ENCODE data around the gene GEN1.

- TF ChIP-seq CTCF (IDR thresholded peaks at IDR 0.05): no peak
- TF ChIP-seq POLR2A (IDR thresholded peaks at IDR 0.05): no peak
These were observed 9.8 kb downstream of the GEN1 start for GRCh38 chr2:17763641-17764333.

All from testis (tissue), 2 donors.